NCI-H1436 (cell line): ENCODE data around the gene TRAF1.
A peak's percentile ranks its signal among the peaks of the same experiment; 100 is the strongest.

Experiments
- DNase-seq: peaks from one replicate; lab custom pipeline; 2025; lab: John Stamatoyannopoulos, UW

Gene TRAF1

DNA sequence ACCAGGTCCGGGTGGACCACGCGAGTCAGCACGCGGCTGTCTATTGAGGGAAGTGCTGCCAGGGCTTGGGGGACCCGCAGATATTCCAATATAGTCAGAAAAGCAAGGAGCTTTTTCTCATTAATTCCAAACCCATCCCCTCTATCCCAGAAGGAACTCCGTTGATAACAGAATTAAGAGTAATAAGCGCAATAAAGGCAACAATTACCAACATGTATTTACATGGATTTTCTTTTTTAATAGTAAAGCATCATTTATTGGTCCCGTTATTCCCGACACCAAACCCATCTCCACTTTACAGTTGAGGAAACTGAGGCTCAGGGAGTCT, 57.3 kb downstream of the TRAF1 start:
- no peak for DNase-seq

DNA sequence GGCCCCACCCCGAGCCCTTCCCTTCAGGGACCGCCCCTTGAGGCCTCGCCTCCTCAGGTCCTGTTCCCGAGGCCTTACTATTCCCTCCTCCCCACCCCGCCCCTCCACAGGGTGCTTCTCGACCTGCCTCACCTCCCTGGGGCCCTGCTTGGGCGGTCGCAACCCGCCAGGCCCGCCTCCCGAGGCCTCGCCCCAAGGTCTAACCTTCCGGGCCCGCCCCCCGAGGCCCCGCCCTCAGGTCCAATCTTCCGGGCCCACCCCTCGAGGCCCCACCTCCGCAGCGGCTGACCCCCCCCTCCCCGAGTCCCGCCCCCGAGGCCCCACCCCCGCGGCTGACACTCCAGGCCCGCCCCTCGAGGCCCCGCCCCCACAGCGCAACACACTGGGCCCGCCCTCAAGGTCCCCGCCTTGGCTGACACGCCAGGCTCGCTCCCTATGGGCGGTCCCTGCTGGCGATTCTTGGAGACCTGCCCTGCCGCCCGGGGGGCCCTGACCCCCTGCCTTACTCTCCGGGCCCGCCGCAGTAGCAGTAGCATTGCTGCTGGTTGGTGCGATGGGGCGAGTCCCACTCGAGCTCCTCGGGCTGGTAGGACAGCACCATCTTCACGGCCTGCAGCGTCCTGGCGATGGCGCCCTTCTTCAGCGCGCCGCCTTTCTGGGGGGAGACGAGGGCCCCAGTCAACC, 57.8 kb downstream of the TRAF1 start:
- DNase-seq, result peak; percentile 86

DNA sequence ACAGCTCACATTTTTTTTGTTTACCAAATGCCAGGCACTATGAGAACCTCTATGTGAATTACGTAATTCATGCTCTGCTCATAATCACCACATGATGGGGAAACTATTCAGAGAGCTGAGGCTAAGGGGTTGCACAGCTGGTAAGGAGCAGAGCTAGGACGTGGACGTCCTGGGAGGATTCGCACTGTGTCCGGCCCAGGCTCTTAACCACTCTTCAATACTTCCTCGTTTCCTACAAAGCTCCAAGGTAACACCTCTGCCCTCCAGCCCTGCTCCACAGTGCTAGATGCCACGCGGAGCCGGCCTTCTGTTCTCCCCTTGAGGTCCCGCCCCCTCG, 58.3 kb downstream of the TRAF1 start:
- no peak for DNase-seq

DNA sequence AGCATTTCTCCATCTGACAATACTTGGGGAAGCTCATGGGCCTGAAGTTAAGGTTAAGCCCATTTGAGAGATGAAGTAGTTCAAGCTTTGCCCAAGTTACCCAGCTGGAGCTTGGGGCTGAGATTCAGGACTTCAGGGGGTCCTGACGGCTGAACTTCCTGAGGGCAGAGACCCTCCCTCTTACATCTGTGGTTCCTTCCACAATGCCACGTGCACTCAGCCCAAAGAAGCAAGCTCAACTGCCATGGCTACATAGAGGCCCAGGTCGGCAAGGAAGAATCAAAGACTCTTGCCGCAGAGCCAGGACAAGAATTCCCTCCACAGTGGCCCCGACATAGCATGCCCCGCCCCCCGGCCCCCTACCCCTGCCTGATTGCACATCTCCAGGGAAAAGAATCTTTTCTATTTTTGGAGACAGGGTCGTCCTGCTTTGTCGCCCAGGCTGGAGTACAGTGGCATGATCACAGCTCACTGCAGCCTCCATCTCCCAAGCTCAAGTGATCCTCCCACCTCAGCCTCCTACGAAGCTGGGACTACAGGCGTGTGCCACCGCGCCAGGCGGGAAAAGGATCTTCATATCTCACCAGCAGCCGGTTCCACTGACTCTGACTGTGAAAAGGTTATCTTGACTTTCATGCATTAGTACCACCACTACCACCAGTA, 58.8 kb downstream of the TRAF1 start:
- DNase-seq, result no peak

DNA sequence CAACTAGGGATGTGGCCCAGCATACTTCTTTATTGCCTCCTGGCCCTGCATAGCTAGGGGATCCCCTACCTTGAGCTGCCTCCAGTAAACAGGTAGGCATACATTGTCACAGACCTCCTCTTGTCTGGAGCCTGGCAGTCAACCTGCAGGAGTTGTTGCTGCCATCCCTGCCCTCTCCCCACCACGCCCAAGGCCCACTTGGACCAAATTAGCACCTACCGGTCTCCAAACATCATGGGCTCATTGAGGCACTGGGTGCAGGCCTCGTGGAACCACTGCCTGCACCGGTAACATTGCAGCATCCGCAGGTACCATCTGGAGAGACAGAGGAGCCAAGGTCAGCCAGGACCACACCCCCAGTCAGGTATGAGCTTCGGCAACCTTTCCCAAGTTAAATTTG, 59.9 kb downstream of the TRAF1 start:
- no peak for DNase-seq

DNA sequence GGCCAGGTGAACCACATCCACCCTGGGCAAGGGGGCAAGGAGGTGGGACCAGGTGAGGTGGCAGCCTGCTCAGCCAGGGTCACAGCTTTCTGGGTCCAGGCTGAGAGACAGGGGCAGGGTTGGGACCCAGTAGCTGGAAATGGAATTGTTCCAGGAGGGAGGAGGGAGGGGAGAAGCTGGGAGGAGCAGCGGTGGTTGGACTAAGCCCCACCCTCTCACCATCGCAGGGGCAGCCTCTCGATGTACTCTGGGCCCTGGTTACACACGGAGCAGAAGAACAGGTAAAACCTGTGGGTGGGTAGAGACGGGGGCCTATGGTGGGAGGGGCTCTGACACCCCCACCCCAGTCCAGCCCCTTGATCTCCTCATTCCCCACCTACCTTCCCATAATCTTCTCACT, 60.8 kb downstream of the TRAF1 start:
- DNase-seq, result no peak

DNA sequence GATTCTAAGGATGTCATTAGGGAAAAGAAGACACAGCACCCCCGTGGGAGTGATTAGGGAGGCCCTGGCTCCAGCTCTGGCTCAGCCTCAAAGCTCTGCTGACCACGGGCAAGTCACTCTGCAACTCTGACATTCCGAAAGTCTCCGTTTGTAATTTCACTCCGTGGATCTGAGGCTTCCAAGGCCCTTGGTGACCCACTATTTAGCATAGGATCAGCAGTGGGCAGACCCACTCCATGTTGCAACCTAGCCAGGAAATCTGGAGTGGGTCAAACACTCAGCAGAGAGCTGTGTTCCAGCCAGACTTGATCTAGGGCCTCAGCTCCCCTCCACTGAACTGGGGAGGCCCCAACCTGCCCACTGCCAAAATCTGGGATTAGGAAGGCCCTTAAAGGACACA, 61.4 kb downstream of the TRAF1 start:
- DNase-seq, result no peak

DNA sequence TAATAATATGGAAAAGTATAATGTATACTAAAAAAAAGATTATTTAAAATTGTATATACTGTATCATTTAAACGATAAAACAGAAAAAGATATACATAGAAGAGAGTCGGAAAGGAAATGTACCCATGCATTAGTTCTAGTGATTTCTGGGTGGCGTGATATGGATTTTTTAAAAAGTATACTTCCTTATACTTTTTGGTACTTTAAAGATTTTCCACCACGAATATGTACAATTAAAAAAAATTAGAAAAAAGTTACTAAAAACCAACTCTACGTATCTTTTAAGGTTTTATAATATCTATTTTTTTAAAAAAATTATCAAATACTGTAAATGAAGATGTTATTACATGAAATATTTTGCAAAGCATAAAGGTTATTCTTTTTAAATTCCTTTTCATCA, 61.9 kb downstream of the TRAF1 start:
- DNase-seq, result no peak

DNA sequence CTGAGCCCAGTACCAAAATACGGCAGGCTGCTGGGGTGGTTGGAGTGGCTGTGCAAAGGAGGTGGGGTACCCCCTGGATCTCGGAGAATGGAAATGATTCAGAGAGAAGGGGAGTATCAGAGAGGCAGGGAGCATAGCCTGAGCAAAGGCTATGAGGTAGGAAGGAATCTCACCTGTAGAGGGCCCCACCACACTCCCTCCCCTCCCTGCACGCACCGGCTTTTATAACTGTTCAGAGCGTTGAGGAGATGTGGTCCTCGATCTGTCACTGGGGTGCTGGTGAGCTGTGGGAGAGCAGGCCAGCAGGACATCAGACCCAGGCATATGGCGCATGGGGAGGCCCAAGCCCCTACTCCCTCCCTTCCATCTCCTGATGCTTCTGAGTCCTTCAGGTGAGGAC, 62.8 kb downstream of the TRAF1 start:
- no peak for DNase-seq

DNA sequence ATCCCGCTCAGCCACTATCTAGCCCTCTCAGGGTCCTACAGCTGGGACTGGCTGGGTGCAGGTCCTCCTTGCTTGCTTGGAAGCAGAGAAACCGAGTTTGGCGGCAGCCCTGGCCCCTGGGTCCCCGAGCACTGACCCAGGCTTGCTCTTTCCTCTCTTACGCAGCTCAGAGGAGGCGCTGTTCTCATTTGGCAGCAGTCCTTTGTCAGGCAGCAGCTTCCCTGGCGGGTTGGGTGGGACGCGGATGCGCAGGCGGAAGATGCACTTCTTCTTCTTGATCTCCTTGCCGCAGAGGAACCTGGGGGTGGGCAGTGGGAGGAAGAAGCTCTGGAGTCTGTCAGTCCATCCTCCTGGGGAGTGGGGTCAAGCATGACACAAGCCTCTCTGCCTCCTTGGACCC, 64.1 kb downstream of the TRAF1 start:
- DNase-seq, result no peak

DNA sequence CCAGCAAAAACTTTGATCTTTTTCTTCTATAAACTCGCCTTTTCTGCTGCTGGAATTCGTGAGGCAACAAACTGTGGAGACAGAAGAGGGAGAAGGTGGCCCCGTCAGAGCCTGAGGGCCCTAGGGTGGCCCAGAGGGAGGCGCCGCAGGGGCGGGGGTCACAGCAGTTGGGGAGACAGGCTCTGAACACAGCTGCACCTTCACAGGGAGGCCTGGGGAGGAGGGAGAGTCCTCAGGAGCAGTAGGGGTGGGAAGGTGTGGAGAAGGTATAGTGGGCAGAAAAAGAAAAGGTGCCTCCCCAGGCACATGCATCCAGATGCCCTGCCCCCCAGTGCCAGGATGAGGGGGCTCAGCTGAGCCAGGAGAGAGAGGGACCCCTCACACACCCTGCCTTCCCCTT, 64.7 kb downstream of the TRAF1 start:
- no peak for DNase-seq

DNA sequence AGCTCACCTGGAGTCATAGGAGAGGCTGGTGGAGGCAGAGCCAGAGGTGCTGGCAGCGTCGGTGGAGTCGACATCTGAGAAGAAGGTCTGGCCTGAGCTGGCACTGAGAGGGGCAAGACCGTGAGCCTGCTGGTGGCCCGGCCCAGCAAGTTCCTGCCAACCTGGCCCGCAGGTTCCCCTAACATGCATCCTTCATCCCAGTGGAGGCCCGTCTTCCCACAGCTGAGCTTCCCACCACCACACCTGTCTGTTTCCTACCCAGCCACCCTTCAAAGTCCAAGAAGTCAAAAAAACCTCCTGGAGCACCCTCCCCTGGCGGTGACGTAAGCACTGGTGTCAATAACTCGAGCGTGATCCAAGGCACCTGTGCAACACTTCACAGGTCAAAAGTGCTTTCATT, 66.5 kb downstream of the TRAF1 start:
- no peak for DNase-seq

DNA sequence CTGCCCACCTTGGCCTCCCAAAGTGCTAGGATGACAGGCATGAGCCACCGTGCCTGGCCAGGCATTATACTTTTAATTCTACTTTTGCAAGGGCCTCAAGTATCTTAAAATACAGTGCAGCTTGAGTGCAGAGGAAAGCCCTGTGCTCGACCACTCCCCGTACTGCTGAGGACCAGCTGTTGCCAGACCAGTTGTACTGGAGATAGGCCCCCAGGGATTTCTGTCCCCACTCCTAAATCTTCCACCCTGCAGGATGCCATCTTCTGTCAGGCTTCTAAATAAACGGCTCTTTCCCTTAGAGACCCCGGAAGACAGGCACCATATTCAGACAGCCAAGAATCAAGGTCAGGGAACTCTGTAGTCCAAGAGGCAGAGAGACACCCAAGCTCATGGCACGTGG, 67.2 kb downstream of the TRAF1 start:
- no peak for DNase-seq

DNA sequence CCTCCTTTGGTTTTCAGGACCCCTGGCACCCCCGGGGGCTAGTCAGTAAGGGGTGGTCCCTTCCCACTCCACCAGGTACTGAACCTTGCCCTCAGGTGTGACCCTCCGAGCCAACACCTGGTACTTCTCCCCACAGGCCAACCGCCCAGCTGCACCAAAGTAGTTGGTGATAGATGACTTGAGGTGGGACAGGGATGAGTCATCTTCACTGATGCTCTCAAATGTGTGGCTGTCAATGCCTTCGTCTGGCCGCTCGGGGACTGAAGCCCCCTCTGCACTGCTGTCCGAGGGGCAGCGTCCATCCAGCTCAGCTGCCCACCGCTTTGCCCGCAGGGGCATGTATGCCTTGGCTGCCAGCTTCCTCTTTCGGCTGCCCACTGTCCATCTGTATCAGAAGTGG, 68.7 kb downstream of the TRAF1 start:
- DNase-seq, result no peak

DNA sequence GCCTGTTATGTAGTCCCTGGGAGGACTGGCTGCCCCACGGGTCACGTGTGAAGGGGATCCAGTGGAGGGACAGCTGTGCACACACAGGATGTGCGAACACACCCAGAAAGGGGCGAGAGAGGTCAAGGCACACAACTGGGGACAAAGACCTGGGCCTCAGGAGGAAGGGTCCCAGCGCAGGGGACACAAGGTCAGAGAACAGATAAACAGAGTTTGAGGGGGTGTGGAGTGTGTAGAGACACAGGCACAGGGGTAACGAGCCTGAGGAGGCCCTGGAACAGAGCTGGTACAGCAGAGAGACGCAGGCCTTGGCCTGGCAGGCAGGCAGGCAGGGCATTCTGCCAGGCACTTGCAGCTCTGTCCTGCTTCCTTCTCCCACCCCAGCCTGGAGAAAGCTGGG, 69.1 kb downstream of the TRAF1 start:
- no peak for DNase-seq

DNA sequence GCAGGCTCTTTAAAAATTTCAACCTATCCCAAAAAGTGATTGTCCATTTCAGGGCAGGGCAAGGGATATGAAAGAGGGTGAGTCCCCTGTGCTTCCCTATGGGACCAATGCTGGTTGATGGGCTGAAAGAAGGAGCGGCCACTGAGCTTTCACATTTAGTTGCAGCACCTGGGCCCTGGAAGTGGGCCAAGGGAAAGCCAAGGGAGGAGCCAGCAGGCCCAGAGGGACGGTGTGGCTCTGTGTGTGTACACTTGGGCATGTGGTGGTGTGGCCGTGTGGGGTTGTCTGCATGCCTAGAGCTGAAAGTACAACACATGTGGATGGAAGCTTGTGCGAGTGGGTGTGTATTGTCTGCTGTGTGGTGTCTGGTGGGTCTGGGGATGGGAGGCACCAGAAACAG, 69.9 kb downstream of the TRAF1 start:
- peak; percentile 8 for DNase-seq

DNA sequence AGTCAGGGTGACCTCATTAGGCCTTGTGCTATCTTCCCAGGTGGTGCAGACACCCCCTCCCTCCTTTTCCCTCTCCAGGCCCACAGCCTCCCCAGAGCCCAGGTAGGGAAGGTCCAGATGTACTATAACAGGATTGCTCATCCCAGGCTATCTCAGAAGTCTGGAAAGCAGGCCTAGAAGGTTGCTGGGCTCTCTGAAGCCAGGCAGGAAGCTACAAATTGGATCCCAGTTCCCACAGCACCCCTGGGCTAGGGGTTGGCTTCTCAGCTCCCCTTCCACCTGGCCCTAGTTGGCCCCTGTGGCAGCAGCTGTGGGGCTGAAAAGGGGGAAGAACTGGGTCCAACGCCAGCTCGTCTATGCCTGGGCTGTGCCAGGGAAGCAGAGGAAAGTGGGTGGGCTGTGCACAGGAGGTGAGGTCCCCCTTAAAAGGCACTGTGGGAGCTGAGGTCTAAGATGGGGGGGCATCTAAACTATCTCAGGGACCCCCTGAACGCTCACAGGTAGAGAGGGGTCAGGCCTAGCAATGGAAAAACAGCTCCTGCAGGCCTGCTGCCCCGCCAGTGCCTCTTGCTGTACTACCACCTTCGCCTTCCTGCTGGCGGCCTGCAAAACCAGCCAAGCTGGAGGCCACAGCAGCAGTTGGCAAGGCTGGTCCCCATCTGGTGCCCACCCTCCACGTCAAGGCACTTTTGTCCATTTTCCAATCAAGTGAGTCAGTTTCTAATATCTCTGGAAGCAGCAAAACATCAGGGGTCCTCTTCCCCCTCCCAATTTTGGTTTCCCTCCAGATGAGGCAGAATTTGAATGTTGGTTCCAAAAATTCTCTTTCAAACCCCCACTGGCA, 70.5 kb downstream of the TRAF1 start:
- DNase-seq, result no peak

DNA sequence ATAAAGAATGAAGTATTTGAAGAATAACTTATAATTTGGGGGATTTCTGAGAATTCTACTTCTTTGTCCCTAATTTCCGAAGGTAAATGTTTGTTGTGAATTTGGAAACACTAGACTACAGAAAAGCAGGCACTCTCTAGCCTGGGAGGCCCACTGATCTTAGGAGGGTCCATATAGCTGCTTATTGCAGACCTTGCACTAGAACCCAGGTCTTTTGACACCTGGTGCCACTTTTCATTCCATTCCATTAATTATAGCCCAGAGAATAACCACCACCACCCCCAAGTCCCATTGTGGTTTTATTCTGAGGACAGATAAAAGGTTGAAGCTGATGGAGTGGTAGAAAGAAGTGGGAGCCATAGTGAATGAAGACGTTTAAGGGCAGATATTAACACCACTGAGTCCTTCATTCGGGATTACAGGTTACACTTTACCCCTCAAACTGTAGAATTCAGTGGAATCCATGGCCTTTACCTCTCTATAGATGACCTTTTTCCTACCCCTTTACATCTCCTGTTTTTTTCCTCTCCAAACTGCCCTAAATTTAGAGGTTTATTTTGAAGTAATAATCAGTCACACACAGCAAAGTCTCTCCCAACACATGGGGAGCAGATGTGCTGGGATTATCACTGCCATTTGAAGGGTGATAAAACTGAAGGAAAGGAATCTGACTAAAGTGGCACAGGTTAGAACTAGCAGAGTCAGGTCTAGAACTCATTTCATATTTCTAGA, 71.8 kb downstream of the TRAF1 start:
- DNase-seq, result no peak

DNA sequence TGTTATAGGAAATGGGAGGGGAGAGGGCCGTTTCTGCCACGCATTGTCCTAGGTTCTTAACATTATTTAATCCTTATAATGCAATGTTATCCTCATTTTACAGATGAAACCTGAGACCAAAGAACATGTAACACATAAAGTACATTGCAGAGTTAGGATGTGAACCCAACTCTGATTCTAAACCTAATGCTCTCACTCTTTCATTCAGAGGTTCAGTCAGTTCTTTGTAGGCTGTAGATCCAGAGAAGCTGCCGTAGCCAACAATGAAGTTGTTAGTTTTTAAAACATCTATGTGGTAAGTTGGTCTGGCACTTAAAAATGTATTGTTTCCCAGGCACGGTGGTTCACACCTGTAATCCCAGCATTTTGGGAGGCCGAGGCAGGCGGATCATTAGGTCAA, 73.4 kb downstream of the TRAF1 start:
- no peak for DNase-seq
